ENCODE results near the gene SCGB1A1.

DNA sequence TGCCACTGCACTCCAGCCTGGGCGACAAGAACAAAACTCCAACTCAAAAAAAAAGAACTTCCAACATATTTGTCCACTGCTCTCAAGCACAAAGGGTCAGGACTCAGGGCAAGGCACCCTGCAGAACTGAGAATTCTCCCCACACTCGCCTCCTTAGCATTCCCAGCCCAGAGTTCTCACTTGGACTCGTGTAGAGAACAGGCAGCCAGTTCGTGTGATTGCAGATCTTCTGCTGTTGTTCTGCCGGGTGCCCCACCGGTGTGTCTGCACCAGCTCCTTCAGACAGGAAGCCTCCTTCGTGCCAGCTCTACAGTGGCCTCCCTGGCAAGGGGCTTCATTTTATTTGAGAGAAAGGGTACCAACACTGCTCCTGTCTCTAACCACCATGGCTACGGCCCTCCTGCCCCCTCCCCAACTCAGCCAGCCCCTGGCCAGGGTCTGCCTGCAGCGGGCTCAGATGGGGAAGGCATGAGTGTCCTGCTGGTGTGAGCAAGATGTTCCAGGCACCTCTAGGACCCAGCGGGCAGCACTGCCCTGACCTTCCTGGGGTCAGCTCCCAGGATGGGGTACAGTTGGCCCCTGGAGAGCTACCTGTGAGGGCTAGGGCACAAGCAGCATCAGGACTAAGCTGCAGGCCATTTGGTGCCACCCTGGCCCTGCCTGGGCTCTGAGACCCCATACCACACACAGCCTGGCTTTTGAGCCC lies 19.5 kb upstream of the SCGB1A1 start:
- TF ChIP-seq, protein P1, sequence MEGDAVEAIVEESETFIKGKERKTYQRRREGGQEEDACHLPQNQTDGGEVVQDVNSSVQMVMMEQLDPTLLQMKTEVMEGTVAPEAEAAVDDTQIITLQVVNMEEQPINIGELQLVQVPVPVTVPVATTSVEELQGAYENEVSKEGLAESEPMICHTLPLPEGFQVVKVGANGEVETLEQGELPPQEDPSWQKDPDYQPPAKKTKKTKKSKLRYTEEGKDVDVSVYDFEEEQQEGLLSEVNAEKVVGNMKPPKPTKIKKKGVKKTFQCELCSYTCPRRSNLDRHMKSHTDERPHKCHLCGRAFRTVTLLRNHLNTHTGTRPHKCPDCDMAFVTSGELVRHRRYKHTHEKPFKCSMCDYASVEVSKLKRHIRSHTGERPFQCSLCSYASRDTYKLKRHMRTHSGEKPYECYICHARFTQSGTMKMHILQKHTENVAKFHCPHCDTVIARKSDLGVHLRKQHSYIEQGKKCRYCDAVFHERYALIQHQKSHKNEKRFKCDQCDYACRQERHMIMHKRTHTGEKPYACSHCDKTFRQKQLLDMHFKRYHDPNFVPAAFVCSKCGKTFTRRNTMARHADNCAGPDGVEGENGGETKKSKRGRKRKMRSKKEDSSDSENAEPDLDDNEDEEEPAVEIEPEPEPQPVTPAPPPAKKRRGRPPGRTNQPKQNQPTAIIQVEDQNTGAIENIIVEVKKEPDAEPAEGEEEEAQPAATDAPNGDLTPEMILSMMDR (IDR thresholded peaks at IDR 0.05; ENCODE audit: poor library complexity, severe bottlenecking) = no peak
- no peak for TF ChIP-seq SMC3 (conservative IDR thresholded peaks at IDR 0.05; ENCODE audit: poor library complexity)
- no peak for TF ChIP-seq POLR2AphosphoS5 (IDR thresholded peaks at IDR 0.05)

Measured in neural cell (in vitro differentiated cells).